NCI-H2196 treated with DMSO at 0.1 percent for 48 hours (cell line): ENCODE results near the gene HRH1.

Source experiments
- DNase-seq: peaks from one replicate; lab custom pipeline; 2025; ENCODE audit not compliant: unreplicated experiment; lab: John Stamatoyannopoulos, UW

The HRH1 gene

GRCh38 chr3:11312166-11312565 lies 157.9 kb downstream of the HRH1 start:
- DNase-seq, result no peak
